Posterior vena cava (tissue), 2 donors: ENCODE measurements around the gene OR6Y1. TPM values are rescaled to one million over a fixed set of nuclear protein-coding genes. Genes with fewer than 3 reads are reported as not detected.

Source experiments
- DNase-seq: peaks from one replicate; pipeline ENCODE4 v3.0.0-alpha.2; 2020; ENCODE audit warnings: low spot score
- intact Hi-C, 2 donors: fragments of 100-400 bp; cut with DNase I; formaldehyde crosslinking; loops; one replicate each; pipeline versions ENCODE4 v1.14.1 to v1.14.2; 2022 to 2023
- long read RNA-seq, 2 donors: library from polyadenylated mRNA; unstranded; transcript quantifications; one replicate each; pipeline ENCODE4 v2.0.0, GENCODE V29; 2020 to 2021
- total RNA-seq, 2 donors: library from RNA; stranded (reverse); fragmentation: NEBNext Ultra II Directional; extraction: Animal tissue kit (Norgen Biotek cat#: 25700); gene quantifications; one replicate each; pipeline ENCODE4 v1.2.1, GENCODE V29; 2021
- donor health status: DM: yes; HTN: yes; CAD: no.
- donor health status: DM: yes; HTN: yes; CAD: no.

The OR6Y1 gene, protein sequence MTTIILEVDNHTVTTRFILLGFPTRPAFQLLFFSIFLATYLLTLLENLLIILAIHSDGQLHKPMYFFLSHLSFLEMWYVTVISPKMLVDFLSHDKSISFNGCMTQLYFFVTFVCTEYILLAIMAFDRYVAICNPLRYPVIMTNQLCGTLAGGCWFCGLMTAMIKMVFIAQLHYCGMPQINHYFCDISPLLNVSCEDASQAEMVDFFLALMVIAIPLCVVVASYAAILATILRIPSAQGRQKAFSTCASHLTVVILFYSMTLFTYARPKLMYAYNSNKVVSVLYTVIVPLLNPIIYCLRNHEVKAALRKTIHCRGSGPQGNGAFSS
- not detected for total RNA-seq
- long read RNA-seq, donor 1, result 0 reads
- long read RNA-seq, donor 2, result 0 reads

DNA sequence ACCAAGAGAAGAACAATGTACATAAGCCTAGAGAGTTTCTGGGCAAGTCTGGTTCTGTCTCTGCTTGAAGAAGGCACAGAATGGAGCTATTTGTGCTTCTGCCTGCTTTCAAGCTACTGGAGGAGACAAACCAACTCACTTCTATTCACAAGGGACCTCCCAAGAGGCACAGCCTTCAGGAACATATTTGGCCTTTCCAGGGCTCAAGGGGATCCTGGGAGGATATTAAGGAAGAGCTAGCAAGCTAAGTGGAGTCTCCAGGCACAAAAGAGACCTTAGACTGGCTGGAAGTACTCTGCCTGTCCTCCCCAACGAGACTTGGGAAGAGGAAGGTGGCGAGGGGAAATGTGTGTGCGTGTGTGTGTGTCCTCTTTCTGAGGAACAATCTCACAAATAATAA lies at the start of gene OR6Y1:
OR6Y1 (minus strand) TSS at position 54 of the 400 bp plus-strand sequence. CDS start 6,300 bp downstream, outside the sequence.
- intact Hi-C loops, result no loop called here
- no peak for DNase-seq

DNA sequence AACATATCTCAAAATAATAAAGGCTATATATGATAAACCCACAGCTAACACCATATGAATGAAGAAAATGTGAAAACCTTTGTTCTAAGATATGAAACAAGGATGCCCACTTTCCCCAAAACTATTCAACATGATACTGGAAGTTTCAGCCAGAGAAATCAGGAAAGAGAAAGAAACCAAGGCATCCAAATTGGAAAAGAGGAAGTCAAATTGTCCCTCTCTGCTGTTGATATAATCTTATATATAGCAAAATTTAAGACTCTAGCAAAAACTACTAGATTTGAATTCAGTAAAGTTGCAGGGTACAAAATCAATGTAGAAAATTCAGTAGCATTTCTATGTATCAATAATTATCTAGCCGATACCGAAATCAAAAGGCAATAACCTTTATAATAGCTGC lies 46.5 kb upstream of the OR6Y1 start:
- intact Hi-C loops, result no loop called here
- no peak for DNase-seq

DNA sequence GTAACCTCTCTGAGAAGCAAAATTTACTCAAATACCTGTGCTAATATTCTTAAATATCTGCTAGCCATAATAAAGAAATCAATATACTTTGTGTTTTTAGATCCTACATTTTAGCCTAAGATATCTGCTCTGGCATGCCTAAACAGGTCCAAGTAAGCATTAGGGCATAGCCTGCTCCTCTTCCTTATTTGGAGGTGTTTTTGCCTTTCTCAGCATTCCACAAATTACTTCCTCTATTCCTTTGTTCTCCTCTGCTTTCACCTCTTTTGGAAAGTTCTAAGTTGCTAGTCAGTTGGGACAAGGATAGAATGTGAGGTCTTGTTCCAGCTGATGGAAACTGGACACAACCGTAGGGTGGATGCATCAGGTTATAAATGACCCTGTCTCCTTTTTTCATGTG lies 32.7 kb upstream of the OR6Y1 start:
- intact Hi-C loops, result no loop called here
- DNase-seq, result no peak

DNA sequence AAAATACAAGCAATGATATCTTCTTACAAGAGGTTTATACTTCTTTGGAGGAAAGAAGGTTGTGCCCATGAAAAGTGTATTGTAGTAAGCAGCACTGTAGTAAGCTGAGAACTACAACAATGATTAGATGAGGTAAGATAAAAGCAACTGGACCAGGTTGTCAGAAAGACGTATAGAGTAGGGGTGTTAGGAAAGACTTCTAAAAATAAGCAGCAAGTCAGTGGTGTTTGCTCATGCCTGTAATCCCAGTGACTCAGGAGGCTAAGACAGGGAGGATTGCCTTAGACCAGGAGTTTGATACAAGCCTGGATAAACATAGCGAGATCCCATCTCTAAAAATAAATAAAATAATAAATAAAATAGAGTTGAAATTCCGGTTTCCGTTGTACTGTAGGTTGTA lies 29.8 kb upstream of the OR6Y1 start:
- intact Hi-C loops, result no loop called here
- DNase-seq, result no peak

DNA sequence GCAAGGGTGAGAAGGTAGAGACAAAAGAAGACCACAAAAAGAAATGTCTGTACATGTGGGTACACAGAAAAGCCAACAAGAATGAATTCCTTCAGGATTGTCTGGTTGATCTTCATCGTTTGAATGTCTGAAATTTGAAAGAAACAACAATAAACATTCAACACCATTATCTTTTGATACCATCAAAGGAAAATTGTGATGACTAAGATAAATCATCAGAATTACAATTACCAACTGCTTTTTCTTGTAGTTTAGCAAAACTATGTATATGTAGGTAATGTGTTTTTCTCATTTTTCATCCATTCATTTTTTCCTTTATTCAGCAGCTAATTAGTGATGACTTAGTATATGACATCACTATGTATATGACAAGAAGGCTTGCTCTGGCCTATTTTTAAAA lies 25.5 kb upstream of the OR6Y1 start, which contains the start of gene OR10X1:
OR10X1 (minus strand) TSS at position 167 of the 400 bp plus-strand sequence; CDS start at position 167, 0 bp downstream.
- intact Hi-C loops, result no loop called here

DNA sequence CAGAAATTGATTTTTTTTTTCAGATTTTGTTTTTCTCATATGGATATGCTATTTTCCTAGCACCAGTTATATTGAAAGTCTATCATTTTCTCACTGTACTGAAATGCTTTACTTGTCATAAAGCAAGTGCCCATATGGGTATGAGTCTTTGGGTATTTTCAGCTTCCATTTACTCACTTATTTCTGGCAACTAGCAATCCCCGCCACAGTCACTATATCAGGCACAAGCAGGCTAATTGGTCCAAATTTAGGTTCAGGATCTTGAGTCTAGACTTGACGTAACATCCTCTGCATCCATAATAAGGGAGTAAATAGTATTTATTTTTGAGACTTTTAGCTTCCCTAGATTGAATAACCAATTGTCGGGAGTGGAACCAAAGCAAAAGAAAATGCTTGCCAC lies 23.4 kb upstream of the OR6Y1 start:
- intact Hi-C loops, result no loop called here
- no peak for DNase-seq

More for the DNA sequence above, 25.5 kb upstream of the OR6Y1 start, which contains the start of gene OR10X1:
- DNase-seq, result no peak

DNA sequence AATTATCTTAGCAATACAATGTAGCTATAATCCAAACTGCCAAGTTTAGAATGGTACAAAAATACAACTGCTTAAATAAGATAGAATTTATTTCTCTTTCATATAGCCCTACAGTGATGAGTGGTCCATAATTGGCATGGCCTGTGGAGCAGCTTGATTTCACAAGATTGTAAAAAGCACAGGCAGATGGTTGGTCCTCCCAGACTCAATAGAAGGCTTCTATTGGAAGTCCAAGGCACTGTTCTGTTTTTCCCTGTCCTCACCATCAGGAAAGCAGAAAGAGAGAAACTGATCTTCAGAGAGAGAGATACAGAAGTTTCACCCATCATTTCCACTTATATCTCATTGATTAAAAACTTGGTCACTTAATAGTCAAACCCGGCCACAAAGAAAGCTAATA lies 18.0 kb upstream of the OR6Y1 start:
- DNase-seq, result no peak
- intact Hi-C loops, result loop anchor here in 1 of 2 donors (5.0 kb wide), 1 partner anchor 60 kb away; no protein-coding TSS in a partner anchor

DNA sequence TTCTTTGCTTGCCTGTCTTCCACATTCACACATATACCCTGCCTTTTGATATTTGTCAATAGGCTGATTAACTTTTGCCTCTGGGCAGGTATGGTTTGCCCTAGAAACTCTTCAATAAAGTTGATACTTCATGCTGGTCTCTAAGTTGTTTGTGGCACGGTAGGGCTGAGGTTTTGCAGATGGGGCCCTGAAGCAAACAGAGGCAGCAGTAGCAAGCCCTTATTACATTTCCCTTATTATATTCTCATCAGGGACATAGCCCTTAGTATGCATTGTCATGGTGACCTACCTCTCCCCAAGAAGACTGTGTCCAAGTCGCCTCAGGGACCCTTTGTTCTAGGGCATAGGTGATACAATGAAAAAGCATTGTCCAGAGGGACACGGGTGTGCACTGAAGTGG lies 16.3 kb upstream of the OR6Y1 start, which contains the start of gene OR6P1:
OR6P1 (minus strand) TSS at position 101 of the 400 bp plus-strand sequence. CDS start 6,976 bp downstream, outside the sequence.
- DNase-seq, result no peak
- intact Hi-C loops, result loop anchor here in 1 of 2 donors (5.0 kb wide), 1 partner anchor 58 kb away; no protein-coding TSS in a partner anchor

DNA sequence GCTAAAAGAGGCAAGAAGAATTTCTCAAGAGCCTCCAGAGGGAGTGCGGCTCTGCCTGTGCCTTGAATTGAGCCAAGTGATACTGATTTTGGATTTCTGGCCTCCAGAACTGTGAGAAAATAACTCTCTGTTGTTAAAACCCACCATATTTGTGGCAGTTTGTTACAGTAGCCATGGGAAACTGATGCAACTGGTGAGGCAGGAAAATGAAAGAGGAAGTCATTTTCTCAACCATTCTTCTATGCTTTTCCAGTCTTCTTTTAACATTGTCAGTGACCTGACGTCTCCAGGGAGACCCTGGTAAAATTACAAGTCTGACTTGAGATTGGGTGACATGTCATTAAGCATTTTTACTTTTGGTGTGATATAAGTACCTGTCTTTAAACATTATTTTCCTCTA lies 10.4 kb upstream of the OR6Y1 start:
- DNase-seq, result no peak
- intact Hi-C loops, result no loop called here

DNA sequence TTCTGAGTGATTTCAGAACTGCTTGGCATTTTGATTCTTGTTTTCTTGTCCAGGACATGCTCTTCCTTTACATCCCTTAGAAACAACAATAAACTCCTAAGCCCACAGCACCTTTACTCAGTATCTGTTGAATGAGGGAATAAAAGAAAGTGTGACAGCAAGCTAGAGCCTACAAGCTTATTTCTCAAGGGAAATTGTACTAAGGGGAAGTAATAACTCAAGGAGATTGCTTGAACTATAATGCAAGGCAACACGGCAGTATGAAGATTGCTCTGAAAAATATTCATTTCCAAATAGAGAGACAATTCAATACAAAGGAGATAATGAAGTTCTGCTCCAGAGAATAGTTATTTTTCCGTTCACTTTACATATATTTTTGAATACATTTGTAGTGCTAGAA lies 9.6 kb upstream of the OR6Y1 start:
- intact Hi-C loops, result no loop called here

DNA sequence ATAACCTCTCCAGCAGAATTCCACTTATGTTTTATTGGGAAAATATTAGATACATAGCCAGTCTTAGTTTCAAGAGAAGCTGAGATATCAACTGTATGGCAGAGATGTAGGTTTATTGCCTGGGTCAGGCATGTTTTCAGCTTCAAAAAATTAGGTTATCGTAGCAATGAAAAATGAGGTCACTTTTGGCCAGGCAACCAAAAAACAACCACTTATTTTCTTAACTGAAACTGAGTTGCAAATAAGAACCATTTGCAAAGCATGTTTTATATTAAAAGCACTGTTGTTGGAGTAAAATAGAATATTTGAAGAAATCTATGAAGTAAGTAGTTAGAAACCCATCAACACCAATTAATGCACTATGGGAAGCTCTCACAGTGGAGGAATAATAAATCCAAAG lies 5.5 kb upstream of the OR6Y1 start:
- no peak for DNase-seq
- intact Hi-C loops, result no loop called here

More for the DNA sequence above, 9.6 kb upstream of the OR6Y1 start:
- no peak for DNase-seq

DNA sequence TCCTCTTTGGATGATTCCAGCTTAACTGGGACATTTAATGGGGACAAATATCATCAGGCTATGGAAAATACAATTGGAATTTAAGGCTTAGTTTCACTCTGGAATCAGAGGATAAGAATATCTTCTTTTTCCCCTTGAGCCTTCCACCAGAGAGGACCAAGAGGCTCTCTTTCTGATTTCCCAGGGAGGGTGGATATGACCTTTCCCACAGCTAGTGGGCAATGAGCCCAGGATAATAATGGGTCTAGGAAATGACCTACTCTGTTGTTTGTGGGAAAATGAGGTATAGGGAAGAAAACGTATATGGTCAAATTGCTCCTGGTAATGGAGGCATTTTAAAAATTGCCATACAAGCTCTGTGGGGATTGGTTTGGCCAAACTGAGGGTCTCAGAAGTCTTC lies 1.9 kb downstream of the OR6Y1 start:
- DNase-seq, result no peak
- intact Hi-C loops, result no loop called here

DNA sequence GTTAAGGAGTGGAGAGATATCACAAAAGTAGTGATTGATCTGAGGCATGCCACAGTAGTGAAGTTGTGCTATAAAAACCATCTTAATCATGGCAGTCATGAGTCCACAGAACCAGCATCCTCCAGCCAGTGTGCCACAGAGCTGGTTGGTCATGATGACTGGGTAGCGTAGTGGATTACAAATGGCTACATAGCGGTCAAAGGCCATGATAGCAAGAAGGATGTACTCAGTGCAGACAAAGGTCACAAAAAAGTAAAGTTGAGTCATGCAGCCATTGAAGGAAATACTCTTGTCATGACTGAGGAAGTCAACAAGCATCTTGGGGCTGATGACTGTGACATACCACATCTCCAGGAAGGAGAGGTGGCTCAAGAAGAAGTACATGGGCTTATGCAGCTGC lies 6.7 kb downstream of the OR6Y1 start:
- intact Hi-C loops, result no loop called here
- no peak for DNase-seq

DNA sequence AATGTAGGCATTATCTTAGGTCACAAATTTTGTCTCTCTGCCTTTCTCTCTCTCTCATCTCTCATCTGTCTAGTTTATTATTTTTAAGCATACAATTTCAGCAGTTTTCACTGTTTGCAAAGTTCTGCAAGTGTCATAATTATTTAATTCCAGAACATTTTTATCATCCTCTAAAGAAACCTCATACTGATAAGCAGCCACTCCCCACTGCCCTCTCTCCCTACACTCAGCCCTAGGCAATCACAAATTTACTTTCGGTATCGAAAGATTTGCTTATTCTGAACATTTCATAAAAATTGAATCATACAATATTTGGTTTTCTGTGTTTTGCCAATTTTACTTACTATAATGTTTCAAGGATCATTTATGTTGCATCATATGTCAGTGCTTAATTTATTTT lies 16.6 kb downstream of the OR6Y1 start:
- DNase-seq, result no peak
- intact Hi-C loops, result no loop called here

DNA sequence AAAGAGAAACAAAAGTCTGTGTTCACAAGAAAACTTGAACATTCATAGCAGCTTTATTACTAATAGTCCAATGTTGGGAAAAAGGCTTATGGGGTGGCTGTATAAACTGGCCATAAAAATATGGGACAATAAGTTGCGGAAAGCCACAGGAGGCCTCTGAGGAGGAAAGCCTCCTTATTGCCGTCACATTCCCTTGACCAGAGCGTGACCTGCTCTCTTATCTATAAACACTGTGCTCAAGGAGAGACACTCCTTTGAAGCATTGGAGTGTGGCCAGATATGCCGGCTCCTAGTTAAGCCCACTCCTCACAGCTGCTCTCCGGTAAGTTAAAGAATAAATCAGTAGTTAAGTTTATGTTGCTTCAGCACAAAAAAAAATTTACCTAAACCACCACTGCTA lies 19.7 kb downstream of the OR6Y1 start:
- no peak for DNase-seq
- intact Hi-C loops, result no loop called here

DNA sequence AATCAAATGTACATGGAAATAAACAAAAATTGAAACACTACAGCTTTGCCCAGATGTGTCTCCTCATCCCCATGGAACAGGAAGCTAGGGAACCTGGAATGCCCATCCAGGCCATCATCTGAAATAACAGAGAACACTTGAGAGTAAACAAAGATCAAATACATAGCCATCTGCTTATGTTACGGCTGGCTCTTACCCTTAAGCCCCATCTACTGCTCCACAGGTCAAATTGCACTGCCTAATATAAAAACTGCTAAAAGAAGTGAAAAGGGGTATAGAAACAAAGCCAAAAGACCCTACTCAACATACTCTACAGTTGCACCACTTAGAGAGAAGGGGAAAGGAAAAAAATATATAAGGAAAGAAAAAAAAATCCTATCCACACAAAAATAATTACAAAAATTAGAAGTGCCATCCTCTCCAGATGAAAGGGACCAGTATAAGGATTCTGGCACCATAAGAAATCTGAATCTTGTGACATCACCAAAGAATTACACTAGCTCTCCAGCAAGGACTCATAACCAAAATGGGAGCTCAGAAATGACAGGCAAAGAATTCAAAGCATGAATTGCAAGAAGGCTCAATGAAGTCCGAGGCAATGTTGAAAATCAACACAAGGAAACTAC lies 26.9 kb downstream of the OR6Y1 start:
- DNase-seq, result no peak
- intact Hi-C loops, result no loop called here

DNA sequence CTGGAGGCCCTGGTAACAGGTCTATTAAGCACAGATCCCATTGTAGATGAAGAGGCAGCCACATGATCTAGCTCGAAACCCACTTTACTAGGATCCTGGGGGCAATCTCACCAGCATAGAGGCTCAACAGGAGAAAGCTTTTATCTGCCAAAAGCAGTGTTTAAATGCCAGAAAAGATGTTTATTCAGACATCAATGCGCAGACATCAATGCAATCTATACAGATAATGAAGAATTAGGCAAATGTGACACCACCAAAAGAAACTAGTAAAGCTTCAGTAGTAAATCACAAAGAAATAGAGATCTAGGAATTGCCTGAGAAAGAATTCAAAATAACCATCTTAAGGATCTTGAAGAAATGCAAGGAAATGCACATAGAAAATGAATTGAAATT lies 32.5 kb downstream of the OR6Y1 start:
- no peak for DNase-seq
- intact Hi-C loops, result no loop called here

DNA sequence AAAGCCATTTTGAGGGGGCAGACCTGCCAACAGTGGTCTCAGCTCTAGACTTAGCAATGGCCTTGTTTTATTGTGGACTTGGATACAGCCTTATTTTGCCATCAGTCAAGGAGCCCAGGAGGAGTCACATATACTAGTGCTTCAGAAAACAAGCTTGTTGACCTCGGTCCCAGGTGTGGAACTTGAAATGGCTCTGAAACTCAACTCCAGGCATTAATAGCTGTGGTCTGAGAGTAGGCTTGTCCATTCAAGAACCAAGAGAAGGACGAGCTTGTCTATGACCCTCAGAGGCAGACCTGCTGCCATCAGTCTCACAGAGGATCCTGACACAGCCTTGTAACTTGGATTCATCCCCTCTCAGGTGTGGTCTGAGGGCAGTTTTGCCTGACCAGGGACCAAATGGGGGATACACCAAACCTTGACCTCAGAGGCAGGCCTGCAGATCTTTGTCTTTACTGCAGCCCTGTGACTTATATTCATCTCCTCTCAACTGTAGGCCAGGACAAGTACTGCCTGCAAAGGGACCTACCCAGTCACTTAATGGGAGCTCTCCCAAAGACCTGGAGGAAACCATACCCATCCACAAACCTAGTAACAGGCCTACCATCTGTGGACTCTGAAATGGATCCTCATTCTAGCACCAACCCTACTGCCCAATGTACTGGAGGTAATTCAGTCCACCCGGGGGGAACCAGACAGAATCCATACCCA lies 33.1 kb downstream of the OR6Y1 start:
- no peak for DNase-seq
- intact Hi-C loops, result no loop called here

DNA sequence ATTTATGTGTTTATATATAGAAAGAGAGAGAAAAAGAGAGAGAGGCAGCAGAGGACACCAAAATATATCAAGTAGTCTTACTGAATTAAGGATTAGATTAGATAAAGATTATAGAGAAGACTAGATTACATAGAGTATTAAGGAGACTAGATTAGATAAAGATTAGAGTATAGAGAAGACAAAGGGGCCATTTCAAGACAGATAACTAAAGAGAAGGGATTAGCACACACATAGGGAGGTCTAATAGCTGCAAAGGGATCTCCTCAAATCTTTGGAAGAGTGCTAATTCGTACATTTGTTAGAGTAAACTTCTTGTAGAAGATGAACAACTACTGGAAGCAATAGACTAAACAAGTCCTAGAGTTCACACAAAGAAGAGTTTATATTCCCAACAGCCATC lies 34.2 kb downstream of the OR6Y1 start:
- intact Hi-C loops, result no loop called here
- no peak for DNase-seq

DNA sequence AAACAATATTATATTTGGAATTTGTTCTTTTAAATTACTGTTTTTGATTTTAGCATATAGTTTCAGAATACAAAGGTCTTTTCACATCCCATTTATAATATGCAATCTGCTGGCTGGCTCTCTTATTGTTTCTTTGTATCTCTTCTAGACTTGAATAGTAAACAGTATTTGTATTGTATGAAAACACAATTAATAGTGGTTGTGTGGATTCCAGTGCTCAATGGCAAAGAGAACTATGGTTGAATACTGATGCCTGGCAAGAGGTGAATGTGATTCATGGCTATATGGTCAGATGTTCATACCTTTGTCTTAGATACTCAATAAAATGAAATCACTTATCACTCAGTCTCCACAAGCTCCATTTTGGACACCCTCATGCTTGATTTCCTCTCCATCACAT lies 37.2 kb downstream of the OR6Y1 start:
- no peak for DNase-seq
- intact Hi-C loops, result no loop called here
